Keratinocyte (primary cell): ENCODE data around the gene HOXB6. TPM values are rescaled to one million over a fixed set of nuclear protein-coding genes. Genes with fewer than 3 reads are reported as not detected.

ENCODE experiments used
- DNase-seq: peaks from one replicate; pipeline ENCODE4 v3.0.0-alpha.2; 2011; ENCODE audit warnings: low read depth, missing footprints, low spot score
- FAIRE-seq: peaks from 2 replicates; lab custom pipeline; 2011; peaks lifted over from hg19 to GRCh38; lab: Jason Lieb, UNC
- H2AFZ ChIP-seq: 2 replicates; pipeline ENCODE4 v1.6.0; 2012; ENCODE audit warnings: low read length, control low read depth, inconsistent platforms; ENCODE audit not compliant: control insufficient read depth
- H3K27ac ChIP-seq: 2 replicates; pipeline ENCODE4 v1.5.1; 2011; ENCODE audit warnings: low read length; ENCODE audit not compliant: control insufficient read depth, insufficient read depth
- H3K27me3 ChIP-seq: 3 replicates; pipeline ENCODE4 v1.6.0; 2011; ENCODE audit warnings: low read length; ENCODE audit not compliant: control insufficient read depth, insufficient read depth; ENCODE audit errors: extremely low read depth
- H3K36me3 ChIP-seq, 2 experiments: 2 replicates in 1 of 2; 3 replicates in 1 of 2; pipeline ENCODE4 v1.5.1; 2011; ENCODE audit warnings: low read length in 2 of 2, mild to moderate bottlenecking in 1 of 2; ENCODE audit not compliant: control insufficient read depth in 2 of 2, insufficient read depth in 2 of 2; ENCODE audit errors: extremely low read depth in 1 of 2
- H3K4me1 ChIP-seq: 3 replicates; pipeline ENCODE4 v1.5.1; 2011; ENCODE audit warnings: low read length; ENCODE audit not compliant: control insufficient read depth, insufficient read depth; ENCODE audit errors: extremely low read depth
- H3K4me2 ChIP-seq: 3 replicates; pipeline ENCODE4 v1.6.0; 2011; ENCODE audit warnings: low read depth, low read length; ENCODE audit not compliant: control insufficient read depth, insufficient read depth; ENCODE audit errors: extremely low read depth
- H3K4me3 ChIP-seq, 3 experiments: fragments of 200-600 bp in 1 of 3; sonication (generic) in 1 of 3; 2 replicates in 2 of 3; 3 replicates in 1 of 3; pipeline ENCODE4 v1.5.1; 2011 to 2016; ENCODE audit warnings: low read length in 3 of 3, mild to moderate bottlenecking in 3 of 3, control low read depth in 2 of 3, inconsistent platforms in 1 of 3, low read depth in 1 of 3, mixed read lengths in 1 of 3, mixed run types in 1 of 3, moderate library complexity in 1 of 3; ENCODE audit not compliant: control insufficient read depth in 2 of 3, insufficient read depth in 2 of 3; ENCODE audit errors: extremely low read depth in 1 of 3
- H3K79me2 ChIP-seq: 2 replicates; pipeline ENCODE4 v1.6.0; 2012; ENCODE audit warnings: low read length; ENCODE audit not compliant: control insufficient read depth, insufficient read depth
- H3K9ac ChIP-seq: 3 replicates; pipeline ENCODE4 v1.6.0; 2011; ENCODE audit warnings: low read length; ENCODE audit not compliant: control insufficient read depth, insufficient read depth; ENCODE audit errors: extremely low read depth
- H3K9me1 ChIP-seq: 3 replicates; pipeline ENCODE4 v1.6.0; 2011; ENCODE audit warnings: low read length; ENCODE audit not compliant: control insufficient read depth, insufficient read depth; ENCODE audit errors: extremely low read depth
- H3K9me3 ChIP-seq: 2 replicates; pipeline ENCODE4 v1.5.1; 2012; ENCODE audit warnings: low read depth, low read length; ENCODE audit not compliant: control insufficient read depth
- H4K20me1 ChIP-seq: 3 replicates; pipeline ENCODE4 v1.6.0; 2011; ENCODE audit warnings: low read length; ENCODE audit not compliant: control insufficient read depth, insufficient read depth; ENCODE audit errors: extremely low read depth
- CTCF ChIP-seq, 3 experiments: IDR thresholded peaks in 1 of 3; conservative IDR thresholded peaks in 1 of 3; optimal IDR thresholded peaks in 1 of 3; 2 replicates in 2 of 3; 3 replicates in 1 of 3; pipeline versions ENCODE3 to v1.5.1; 2011; ENCODE audit warnings: low read length in 3 of 3, mild to moderate bottlenecking in 3 of 3, moderate library complexity in 2 of 3, control low read depth in 1 of 3, inconsistent platforms in 1 of 3; ENCODE audit not compliant: insufficient read depth in 2 of 3; ENCODE audit errors: extremely low read depth in 1 of 3
- EZH2 ChIP-seq: IDR thresholded peaks from one replicate; pipeline ENCODE4 v1.6.1; 2012; ENCODE audit warnings: inconsistent platforms, mild to moderate bottlenecking, low read length, moderate library complexity
- dilution Hi-C: fragments of 300-500 bp; cut with MboI; formaldehyde crosslinking; loops from one replicate; pipeline ENCODE4 v1.7.0; 2020; ENCODE audit warnings: low sequenced_read_pairs; ENCODE audit not compliant: extremely low pct_ligation_motif_present
- polyA plus RNA-seq, 5 experiments: library from polyadenylated mRNA; depleted of rRNA in 3 of 5; stranded (reverse) in 3 of 5; stranded (forward) in 1 of 5; unstranded in 1 of 5; fragments of >200 nt; gene quantifications; 1 replicate in 1 of 5; 2 replicates in 3 of 5; 3 replicates in 1 of 5; pipeline versions ENCODE4 v1.2.1 to v1.2.3, GENCODE V29; 2011 to 2012; ENCODE audit warnings: missing spikeins in 2 of 5, low read depth in 1 of 5, low replicate concordance in 1 of 5

HOXB6 gene
- polyA plus RNA-seq, 1 donor (not counting 4 experiments of a cell fraction or from before 2014, with no cell fraction given), result 0.62 TPM

- H2AFZ ChIP-seq, result no peak overlapping the region
- H3K27me3 ChIP-seq, result peaks cover 76% of the 10 kb centered on the region
- H3K4me1 ChIP-seq, result peaks cover 11% of the 10 kb centered on the region
- H4K20me1 ChIP-seq, result no peaks in the 10 kb centered on the region
- no peak for FAIRE-seq
- H3K9ac ChIP-seq, result no peak overlapping the region
- H3K36me3 ChIP-seq, result peaks cover 0 to 2% of the 10 kb centered on the region in 2 experiments
- dilution Hi-C loops, result no loop called here
- H3K9me1 ChIP-seq, result no peaks in the 10 kb centered on the region
- H3K79me2 ChIP-seq, result no peaks in the 10 kb centered on the region
- DNase-seq, result no peak
- H3K27ac ChIP-seq, result no peak overlapping the region
- no peak overlapping the region for H3K4me3 ChIP-seq
- no peaks in the 10 kb centered on the region for H3K9me3 ChIP-seq
- TF ChIP-seq CTCF (optimal IDR thresholded peaks at IDR 0.05 in 1 of 3, IDR thresholded peaks at IDR 0.05 in 1 of 3, conservative IDR thresholded peaks at IDR 0.05 in 1 of 3; ENCODE audit: extremely low read depth in 1 of 3, insufficient read depth in 2 of 3, low read length in 3 of 3) (no peak), EZH2 (no peak)
- no peak overlapping the region for H3K4me2 ChIP-seq
Observed at GRCh38 chr17:48590607-48591161, 14.1 kb downstream of the HOXB6 start.

- Histone ChIP-seq H3K9ac (no peak within 1 kb of the TSS), H3K79me2 (no peaks in the 10 kb centered on the region), H3K27ac (no peak within 1 kb of the TSS), H3K36me3 (peaks cover 0 to 2% of the 10 kb centered on the region in 2 experiments), H3K4me3 (no peak within 1 kb of the TSS), H3K4me1 (peaks cover 15% of the 10 kb centered on the region), H3K27me3 (peaks cover 71% of the 10 kb centered on the region), H4K20me1 (no peaks in the 10 kb centered on the region), H3K9me3 (no peaks in the 10 kb centered on the region), H2AFZ (no peak within 1 kb of the TSS), H3K9me1 (no peaks in the 10 kb centered on the region), H3K4me2 (no peak within 1 kb of the TSS)
- dilution Hi-C loops, result no loop called here
- DNase-seq (no peak), FAIRE-seq (no peak)
- TF ChIP-seq EZH2, result no peak
- no peak for TF ChIP-seq CTCF (optimal IDR thresholded peaks at IDR 0.05 in 1 of 3, IDR thresholded peaks at IDR 0.05 in 1 of 3, conservative IDR thresholded peaks at IDR 0.05 in 1 of 3; ENCODE audit: extremely low read depth in 1 of 3, insufficient read depth in 2 of 3, low read length in 3 of 3)
Observed at GRCh38 chr17:48589831-48590606, 14.8 kb downstream of the HOXB6 start, which contains the start of gene HOXB3. Gene HOXB3, minus strand, starts transcription at chr17:48590241. Its CDS starts 37,767 bp downstream, at chr17:48552474.
